DOHH2 (cell line): Measurements from ENCODE around the gene GREB1L.

Experiments used
- H3F3A ChIP-seq: fragments of 200-600 bp; sonication (generic), shearing (Covaris generic); 2 replicates; pipeline ENCODE4 v1.6.0; 2016; ENCODE audit warnings: antibody characterized with exemption, mild to moderate bottlenecking; ENCODE audit not compliant: control insufficient read depth, insufficient read depth
- H3K27ac ChIP-seq: fragments of 200-600 bp; sonication (generic); 2 replicates; pipeline ENCODE4 v1.5.1; 2014; ENCODE audit warnings: low read depth, mild to moderate bottlenecking, low read length, moderate library complexity
- H3K27me3 ChIP-seq: fragments of 200-600 bp; sonication (generic); 2 replicates; pipeline ENCODE4 v1.6.1; 2014; ENCODE audit warnings: mild to moderate bottlenecking, low read length, mixed read lengths; ENCODE audit not compliant: control insufficient read depth
- H3K36me3 ChIP-seq: fragments of 200-600 bp; sonication (generic); 2 replicates; pipeline ENCODE4 v1.6.1; 2014; ENCODE audit warnings: mild to moderate bottlenecking, low read length, moderate library complexity, mixed read lengths; ENCODE audit not compliant: control insufficient read depth
- H3K4me1 ChIP-seq: fragments of 200-600 bp; sonication (generic); 2 replicates; pipeline ENCODE4 v1.6.1; 2014; ENCODE audit warnings: mild to moderate bottlenecking, low read length, mixed read lengths; ENCODE audit not compliant: control insufficient read depth
- H3K4me2 ChIP-seq: fragments of 200-600 bp; sonication (generic); 2 replicates; pipeline ENCODE4 v1.6.0; 2014; ENCODE audit warnings: mild to moderate bottlenecking, low read length, moderate library complexity
- H3K4me3 ChIP-seq: fragments of 200-600 bp; sonication (generic); 2 replicates; pipeline ENCODE4 v1.5.1; 2014; ENCODE audit warnings: mild to moderate bottlenecking, low read length, mixed read lengths
- H3K79me2 ChIP-seq: fragments of 200-600 bp; sonication (generic); 2 replicates; pipeline ENCODE4 v1.6.1; 2014; ENCODE audit warnings: mild to moderate bottlenecking, low read length, mixed read lengths; ENCODE audit not compliant: control insufficient read depth
- H3K9me2 ChIP-seq: fragments of 200-600 bp; sonication (generic); replicated peaks from 2 replicates; pipeline ENCODE4 v1.6.1; 2014; ENCODE audit warnings: mild to moderate bottlenecking, low read length, mixed read lengths; ENCODE audit not compliant: control insufficient read depth
- H3K9me3 ChIP-seq: fragments of 200-600 bp; sonication (generic); 2 replicates; pipeline ENCODE4 v1.6.1; 2014; ENCODE audit warnings: antibody characterized with exemption, low read length, mixed read lengths; ENCODE audit not compliant: control insufficient read depth, insufficient read depth
- H4K20me1 ChIP-seq: fragments of 200-600 bp; sonication (generic); 2 replicates; pipeline ENCODE4 v1.6.0; 2014; ENCODE audit warnings: low read depth, mild to moderate bottlenecking, antibody characterized with exemption, low read length, moderate library complexity; ENCODE audit not compliant: control insufficient read depth, insufficient read depth
- CTCF ChIP-seq: fragments of 200-600 bp; sonication (generic); IDR thresholded peaks from one replicate; pipeline ENCODE4 v1.5.1; 2014; ENCODE audit warnings: antibody characterized with exemption, mild to moderate bottlenecking, low read depth, low read length; ENCODE audit not compliant: poor library complexity, severe bottlenecking
- EZH2phosphoT487 ChIP-seq: fragments of 200-600 bp; sonication (generic); IDR thresholded peaks from 2 replicates; pipeline ENCODE4 v1.6.1; 2017; ENCODE audit warnings: borderline replicate concordance, mild to moderate bottlenecking, antibody characterized with exemption, low read length, moderate library complexity, mixed read lengths

GREB1L gene

DNA sequence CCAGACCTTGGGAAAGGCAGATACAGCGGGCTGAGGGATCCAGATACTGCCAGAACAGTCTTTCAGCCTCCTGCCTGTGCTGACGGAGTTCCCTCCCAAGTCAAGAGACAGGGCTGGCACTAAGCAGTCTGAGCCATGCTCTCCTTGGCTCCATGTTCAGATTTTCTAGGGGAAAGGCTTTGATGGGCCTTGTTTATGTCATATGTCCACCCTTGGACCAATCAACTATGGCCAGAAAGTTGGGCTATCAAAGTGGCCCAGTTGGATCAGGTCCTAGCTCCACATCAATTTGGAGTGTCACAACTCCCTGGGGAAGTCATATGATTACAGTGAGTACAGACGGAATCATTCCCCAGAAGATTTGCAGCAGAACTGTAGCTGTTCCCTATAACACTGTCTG, 152.0 kb downstream of the GREB1L start:
- no peak overlapping the region for H3K4me2 ChIP-seq
- H3K9me2 ChIP-seq = no peaks in the 10 kb centered on the region
- H3K4me1 ChIP-seq = no peaks in the 10 kb centered on the region
- no peaks in the 10 kb centered on the region for H3K9me3 ChIP-seq
- H3K4me3 ChIP-seq = no peak overlapping the region
- H4K20me1 ChIP-seq = no peaks in the 10 kb centered on the region
- H3K36me3 ChIP-seq = no peaks in the 10 kb centered on the region
- H3K27ac ChIP-seq = no peak overlapping the region
- no peaks in the 10 kb centered on the region for H3F3A ChIP-seq
- no peak for TF ChIP-seq CTCF
- no peak for TF ChIP-seq EZH2phosphoT487
- H3K27me3 ChIP-seq = peaks cover 2% of the 10 kb centered on the region
- no peaks in the 10 kb centered on the region for H3K79me2 ChIP-seq

DNA sequence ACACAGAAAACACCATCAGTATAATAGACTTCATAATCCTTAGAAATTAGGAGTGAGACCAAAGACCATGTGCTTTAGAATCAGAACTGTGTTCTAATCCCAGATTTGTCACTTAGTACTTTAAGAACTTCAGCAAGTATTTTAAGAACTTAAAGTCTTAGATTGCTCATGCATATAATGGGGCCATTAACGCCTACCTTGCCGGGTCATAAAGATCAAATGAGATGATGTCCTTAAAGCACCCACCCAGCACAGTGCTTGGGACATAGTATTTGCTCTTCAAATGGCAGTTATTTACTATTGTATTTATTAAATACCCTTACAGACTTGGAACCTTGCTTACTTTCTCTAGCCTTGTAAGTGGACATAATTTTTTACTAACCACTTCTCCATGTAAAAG, 156.1 kb downstream of the GREB1L start:
- no peak overlapping the region for H3K27ac ChIP-seq
- no peaks in the 10 kb centered on the region for H4K20me1 ChIP-seq
- H3F3A ChIP-seq = no peaks in the 10 kb centered on the region
- no peak overlapping the region for H3K4me2 ChIP-seq
- H3K27me3 ChIP-seq = peaks cover 4% of the 10 kb centered on the region; the same call in 1 of the 2 replicates
- no peaks in the 10 kb centered on the region for H3K79me2 ChIP-seq
- TF ChIP-seq EZH2phosphoT487 (no peak), CTCF (no peak)
- no peaks in the 10 kb centered on the region for H3K4me1 ChIP-seq
- no peaks in the 10 kb centered on the region for H3K9me3 ChIP-seq
- no peaks in the 10 kb centered on the region for H3K36me3 ChIP-seq
- no peak overlapping the region for H3K4me3 ChIP-seq
- H3K9me2 ChIP-seq = no peaks in the 10 kb centered on the region

- Histone ChIP-seq H3K79me2 (no peaks in the 10 kb centered on the region), H3F3A (no peaks in the 10 kb centered on the region), H3K9me3 (no peaks in the 10 kb centered on the region), H3K9me2 (no peaks in the 10 kb centered on the region), H3K27ac (no peak overlapping the region), H3K4me3 (no peak overlapping the region), H3K36me3 (no peaks in the 10 kb centered on the region), H3K4me2 (no peak overlapping the region), H4K20me1 (no peaks in the 10 kb centered on the region), H3K27me3 (peaks cover 4% of the 10 kb centered on the region; the same call in 1 of the 2 replicates), H3K4me1 (no peaks in the 10 kb centered on the region)
- TF ChIP-seq EZH2phosphoT487 = no peak
- TF ChIP-seq CTCF = no peak
These were observed 160.2 kb downstream of the GREB1L start for GRCh38 chr18:21402272-21402671.

- H3K27ac ChIP-seq = no peak overlapping the region
- no peaks in the 10 kb centered on the region for H3F3A ChIP-seq
- H3K9me3 ChIP-seq = no peaks in the 10 kb centered on the region
- no peak overlapping the region for H3K4me2 ChIP-seq
- no peaks in the 10 kb centered on the region for H3K36me3 ChIP-seq
- no peak for TF ChIP-seq EZH2phosphoT487
- TF ChIP-seq CTCF = no peak
- no peaks in the 10 kb centered on the region for H3K79me2 ChIP-seq
- no peak overlapping the region for H3K4me3 ChIP-seq
- no peaks in the 10 kb centered on the region for H3K4me1 ChIP-seq
- no peaks in the 10 kb centered on the region for H3K27me3 ChIP-seq
- no peaks in the 10 kb centered on the region for H4K20me1 ChIP-seq
- no peaks in the 10 kb centered on the region for H3K9me2 ChIP-seq
These were observed 162.4 kb downstream of the GREB1L start for GRCh38 chr18:21404426-21404825.
